Measurements from ENCODE around the gene ATPAF1.
A peak's percentile ranks its signal among the peaks of the same experiment; 100 is the strongest.

The ATPAF1 gene

DNA sequence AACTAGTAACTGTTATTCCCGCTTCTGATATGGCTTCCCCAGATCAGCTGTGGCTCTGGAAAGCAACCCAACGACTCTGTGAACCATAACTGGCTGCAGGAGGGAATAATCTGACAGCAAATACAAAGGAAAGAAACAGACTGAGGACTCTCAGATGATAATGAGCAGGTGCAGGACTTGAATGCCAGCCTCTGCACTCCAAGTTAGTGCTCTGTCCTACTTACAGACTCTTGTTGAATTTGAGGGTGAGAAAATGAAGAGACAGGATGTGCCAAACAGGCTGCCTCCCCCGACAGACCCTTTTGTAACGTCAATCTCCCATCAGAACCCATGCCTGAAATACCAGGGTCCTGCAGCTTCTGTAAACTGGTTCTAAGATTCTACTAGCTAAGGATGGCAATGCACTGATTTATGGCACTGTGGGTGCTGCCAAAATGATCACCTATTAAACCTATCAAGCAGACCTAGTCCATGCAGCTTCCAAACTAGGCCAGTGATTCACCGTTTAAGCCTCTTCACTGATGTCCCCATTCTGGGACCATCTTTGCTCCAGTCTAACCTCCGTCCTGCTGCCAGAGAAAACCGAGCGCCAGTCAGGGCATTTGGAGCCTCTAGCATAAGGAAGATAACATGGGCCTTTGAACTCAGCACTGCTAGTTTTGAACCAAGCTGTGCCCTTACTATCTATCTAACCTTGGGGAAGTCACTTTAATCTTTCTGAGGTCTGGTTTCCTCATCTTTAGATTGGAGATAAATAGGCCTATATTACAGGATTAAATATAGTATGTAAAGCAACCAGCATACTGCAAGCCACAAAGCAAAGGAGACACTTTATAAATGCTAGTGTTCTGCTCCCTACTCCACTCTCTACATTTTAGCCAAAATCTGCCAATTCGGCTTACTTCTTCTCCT, 68.8 kb downstream of the ATPAF1 start:
- peaks cover 11% of the 10 kb centered on the region for H3K36me3 ChIP-seq
- H3K9me3 ChIP-seq: no peaks in the 10 kb centered on the region
- TF ChIP-seq, protein P1, sequence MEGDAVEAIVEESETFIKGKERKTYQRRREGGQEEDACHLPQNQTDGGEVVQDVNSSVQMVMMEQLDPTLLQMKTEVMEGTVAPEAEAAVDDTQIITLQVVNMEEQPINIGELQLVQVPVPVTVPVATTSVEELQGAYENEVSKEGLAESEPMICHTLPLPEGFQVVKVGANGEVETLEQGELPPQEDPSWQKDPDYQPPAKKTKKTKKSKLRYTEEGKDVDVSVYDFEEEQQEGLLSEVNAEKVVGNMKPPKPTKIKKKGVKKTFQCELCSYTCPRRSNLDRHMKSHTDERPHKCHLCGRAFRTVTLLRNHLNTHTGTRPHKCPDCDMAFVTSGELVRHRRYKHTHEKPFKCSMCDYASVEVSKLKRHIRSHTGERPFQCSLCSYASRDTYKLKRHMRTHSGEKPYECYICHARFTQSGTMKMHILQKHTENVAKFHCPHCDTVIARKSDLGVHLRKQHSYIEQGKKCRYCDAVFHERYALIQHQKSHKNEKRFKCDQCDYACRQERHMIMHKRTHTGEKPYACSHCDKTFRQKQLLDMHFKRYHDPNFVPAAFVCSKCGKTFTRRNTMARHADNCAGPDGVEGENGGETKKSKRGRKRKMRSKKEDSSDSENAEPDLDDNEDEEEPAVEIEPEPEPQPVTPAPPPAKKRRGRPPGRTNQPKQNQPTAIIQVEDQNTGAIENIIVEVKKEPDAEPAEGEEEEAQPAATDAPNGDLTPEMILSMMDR (IDR thresholded peaks at IDR 0.05): no peak
- H3K27me3 ChIP-seq: no peaks in the 10 kb centered on the region
- H3K4me1 ChIP-seq (ENCODE audit: control insufficient read depth in 1 of 2, insufficient read depth in 1 of 2, low read depth in 1 of 2, low read length in 1 of 2): peaks cover 51 to 73% of the 10 kb centered on the region in 2 experiments
- H3K4me3 ChIP-seq (ENCODE audit: low read depth in 1 of 2, low read length in 1 of 2): no peak overlapping the region
- H3K27ac ChIP-seq: no peak overlapping the region

DNA sequence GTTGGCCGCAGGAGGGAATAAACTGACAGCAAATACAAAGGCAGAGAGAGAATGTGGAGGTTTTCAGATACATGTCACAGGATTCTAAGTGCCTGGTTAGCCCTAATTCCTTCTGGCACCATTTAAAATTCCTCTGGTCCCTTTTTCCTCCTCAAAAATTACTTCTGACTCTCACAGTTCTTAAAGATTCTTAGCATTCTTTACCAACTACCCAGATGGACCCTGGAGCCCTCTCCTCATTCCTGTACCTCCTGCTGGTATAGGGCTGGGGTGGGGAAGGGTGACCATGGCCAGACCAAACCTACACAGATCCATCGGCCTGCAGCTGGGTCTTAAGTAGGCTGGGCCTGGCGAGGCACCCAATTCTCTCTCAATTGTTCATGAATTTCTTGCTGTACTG, 71.3 kb downstream of the ATPAF1 start:
- peaks cover 44 to 66% of the 10 kb centered on the region in 2 experiments for H3K4me1 ChIP-seq (ENCODE audit: control insufficient read depth in 1 of 2, insufficient read depth in 1 of 2, low read depth in 1 of 2, low read length in 1 of 2)
- TF ChIP-seq, protein P1 (IDR thresholded peaks at IDR 0.05): no peak
- no peak overlapping the region for H3K4me3 ChIP-seq (ENCODE audit: low read depth in 1 of 2, low read length in 1 of 2)
- no peaks in the 10 kb centered on the region for H3K9me3 ChIP-seq
- H3K27ac ChIP-seq: peak overlapping the region; percentile 7
- H3K36me3 ChIP-seq: peaks cover 28% of the 10 kb centered on the region
- H3K27me3 ChIP-seq: no peaks in the 10 kb centered on the region

DNA sequence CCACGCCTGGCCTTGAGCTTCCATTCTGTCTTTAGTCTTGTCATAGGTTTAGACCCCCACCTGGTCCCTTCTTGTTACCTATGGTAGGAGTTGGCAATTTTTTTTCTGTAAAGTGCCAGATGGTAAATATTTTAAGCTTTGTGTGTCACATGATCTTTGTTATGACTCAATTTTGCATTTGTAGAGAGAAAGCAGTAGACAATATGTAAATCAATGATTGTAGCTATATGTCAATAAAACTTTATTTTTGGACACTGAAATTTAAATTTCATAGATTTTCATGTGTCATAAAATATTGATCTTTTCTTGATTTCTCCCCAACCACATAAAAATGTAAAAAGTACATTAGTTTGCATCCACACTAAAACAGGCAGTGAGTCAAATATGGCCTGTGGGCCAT, 72.1 kb downstream of the ATPAF1 start:
- Histone ChIP-seq H3K4me1 (ENCODE audit: control insufficient read depth in 1 of 2, insufficient read depth in 1 of 2, low read depth in 1 of 2, low read length in 1 of 2) (peaks cover 44 to 58% of the 10 kb centered on the region in 2 experiments), H3K27me3 (no peaks in the 10 kb centered on the region), H3K9me3 (no peaks in the 10 kb centered on the region), H3K27ac (peak overlapping the region; percentile 92), H3K36me3 (peaks cover 36% of the 10 kb centered on the region), H3K4me3 (ENCODE audit: low read depth in 1 of 2, low read length in 1 of 2) (peak overlapping the region in 1 of 2 experiments; percentile 31)
- TF ChIP-seq, protein P1 (IDR thresholded peaks at IDR 0.05): no peak

DNA sequence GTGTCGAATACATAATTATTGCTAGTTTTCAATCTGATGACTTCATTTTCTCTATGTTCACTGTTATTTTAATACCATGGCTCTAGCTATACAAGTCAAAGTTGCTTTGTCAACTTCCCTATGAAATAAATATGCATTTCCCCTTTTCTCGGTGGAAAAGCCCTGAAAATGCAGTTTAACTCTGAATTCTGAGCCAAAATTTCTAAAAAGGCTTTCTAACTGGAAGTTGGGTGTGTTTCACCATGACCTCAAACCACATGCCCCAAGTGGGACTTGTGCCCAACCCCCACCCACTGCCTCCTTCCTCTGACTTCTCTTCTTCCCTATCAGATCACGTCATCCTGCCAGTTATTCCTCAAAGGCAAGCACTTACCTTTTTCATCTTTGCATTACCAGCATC, 73.0 kb downstream of the ATPAF1 start:
- Histone ChIP-seq H3K27ac (peak overlapping the region; percentile 92), H3K9me3 (no peaks in the 10 kb centered on the region), H3K4me1 (ENCODE audit: control insufficient read depth in 1 of 2, insufficient read depth in 1 of 2, low read depth in 1 of 2, low read length in 1 of 2) (peaks cover 39 to 51% of the 10 kb centered on the region in 2 experiments), H3K4me3 (ENCODE audit: low read depth in 1 of 2, low read length in 1 of 2) (peak overlapping the region; percentile 26 to 31), H3K36me3 (peaks cover 46% of the 10 kb centered on the region), H3K27me3 (no peaks in the 10 kb centered on the region)
- TF ChIP-seq, protein P1 (IDR thresholded peaks at IDR 0.05): no peak

DNA sequence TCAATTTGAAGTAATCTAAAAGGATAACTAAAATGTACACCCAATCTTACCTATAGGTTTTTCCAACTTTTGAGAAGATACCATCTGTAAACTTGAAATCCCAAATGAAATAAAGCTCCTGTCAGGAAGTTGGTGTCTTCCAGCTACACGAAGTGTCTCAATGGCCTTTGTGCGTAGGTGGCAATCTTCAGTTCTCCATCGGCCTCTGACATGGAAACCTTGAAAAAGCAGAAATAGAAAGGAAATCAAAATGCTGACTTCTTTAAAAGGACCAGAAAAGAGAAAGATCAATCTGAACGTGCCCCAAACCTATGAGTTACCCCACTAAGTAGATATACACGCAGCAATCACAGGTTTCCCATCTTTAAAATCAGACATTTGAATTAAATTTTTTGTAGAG, 74.1 kb downstream of the ATPAF1 start:
- peak overlapping the region; percentile 92 for H3K27ac ChIP-seq
- H3K36me3 ChIP-seq: peaks cover 56% of the 10 kb centered on the region
- TF ChIP-seq, protein P1 (IDR thresholded peaks at IDR 0.05): no peak
- H3K27me3 ChIP-seq: no peaks in the 10 kb centered on the region
- H3K4me3 ChIP-seq (ENCODE audit: low read depth in 1 of 2, low read length in 1 of 2): peak overlapping the region; percentile 26 to 31
- peaks cover 32 to 49% of the 10 kb centered on the region in 2 experiments for H3K4me1 ChIP-seq (ENCODE audit: control insufficient read depth in 1 of 2, insufficient read depth in 1 of 2, low read depth in 1 of 2, low read length in 1 of 2)
- no peaks in the 10 kb centered on the region for H3K9me3 ChIP-seq

All from neutrophil (primary cell).